Choroid plexus epithelial cell (primary cell): ENCODE measurements around the gene CD58.
"Not testable (repeated sequence)": the region's sequence is repeated elsewhere in the genome, so short reads cannot be mapped to it uniquely, and the experiment has no call there.

ENCODE experiments used
- DNase-seq: peaks from one replicate; pipeline ENCODE4 v3.0.0-alpha.2; 2010; ENCODE audit warnings: low read depth
- H3K4me3 ChIP-seq: 2 replicates; pipeline ENCODE4 v1.5.1; 2011; ENCODE audit warnings: low read depth, mild to moderate bottlenecking, control low read depth, low read length, moderate library complexity
- TF ChIP-seq, protein P1 (sequence below): conservative IDR thresholded peaks from 2 replicates; pipeline ENCODE4 v1.5.1; 2011; ENCODE audit warnings: low read depth, mild to moderate bottlenecking, control low read depth, inconsistent platforms, low read length, moderate library complexity

CD58 gene, protein sequence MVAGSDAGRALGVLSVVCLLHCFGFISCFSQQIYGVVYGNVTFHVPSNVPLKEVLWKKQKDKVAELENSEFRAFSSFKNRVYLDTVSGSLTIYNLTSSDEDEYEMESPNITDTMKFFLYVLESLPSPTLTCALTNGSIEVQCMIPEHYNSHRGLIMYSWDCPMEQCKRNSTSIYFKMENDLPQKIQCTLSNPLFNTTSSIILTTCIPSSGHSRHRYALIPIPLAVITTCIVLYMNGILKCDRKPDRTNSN

DNA sequence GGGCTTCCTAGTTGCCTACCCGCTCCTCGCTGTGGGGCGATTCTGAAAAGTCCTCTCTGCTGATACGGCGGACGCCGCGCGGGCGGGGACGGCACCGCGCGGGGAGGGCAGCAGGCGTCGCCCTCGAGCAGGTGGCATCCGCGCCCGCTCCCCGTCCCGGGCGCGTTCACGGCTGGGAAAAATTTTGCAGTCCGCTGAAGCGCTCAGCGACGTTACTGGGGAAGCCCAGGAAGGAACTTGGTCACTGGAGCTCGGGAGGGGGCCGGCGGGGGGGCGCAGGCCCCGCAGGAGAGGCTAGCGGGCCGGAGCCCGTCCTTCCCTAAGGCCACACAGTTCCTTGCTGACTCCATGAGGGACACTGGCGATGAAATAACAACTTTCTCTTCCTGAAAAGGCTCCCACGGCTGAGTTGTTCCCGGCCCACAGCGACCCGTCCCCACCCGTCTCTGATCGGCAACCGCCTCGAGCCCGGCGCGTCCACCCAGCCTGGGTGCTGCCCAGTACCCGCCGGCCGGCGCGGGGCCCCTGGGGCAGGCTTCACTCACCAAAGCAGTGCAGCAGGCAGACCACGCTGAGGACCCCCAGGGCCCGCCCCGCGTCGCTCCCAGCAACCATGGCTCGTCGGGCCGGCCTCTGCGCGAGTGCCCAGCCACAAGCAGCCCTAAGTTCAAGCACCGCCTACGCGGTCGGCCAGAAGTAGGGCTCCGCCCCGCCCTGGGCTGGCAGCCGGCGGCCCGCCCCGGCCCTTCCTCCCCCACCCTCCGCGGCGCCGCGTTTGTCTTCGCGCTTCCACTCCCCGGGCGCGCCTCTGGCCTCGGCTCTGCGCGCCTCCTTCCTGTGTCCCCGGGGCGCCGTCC, at the start of gene CD58:
CD58 (minus strand) TSS at position 669 of the 857 bp plus-strand sequence; CDS start at position 615, 54 bp downstream.
- H3K4me3 ChIP-seq, result peak within 1 kb of the TSS; percentile 76
- TF ChIP-seq, protein P1, sequence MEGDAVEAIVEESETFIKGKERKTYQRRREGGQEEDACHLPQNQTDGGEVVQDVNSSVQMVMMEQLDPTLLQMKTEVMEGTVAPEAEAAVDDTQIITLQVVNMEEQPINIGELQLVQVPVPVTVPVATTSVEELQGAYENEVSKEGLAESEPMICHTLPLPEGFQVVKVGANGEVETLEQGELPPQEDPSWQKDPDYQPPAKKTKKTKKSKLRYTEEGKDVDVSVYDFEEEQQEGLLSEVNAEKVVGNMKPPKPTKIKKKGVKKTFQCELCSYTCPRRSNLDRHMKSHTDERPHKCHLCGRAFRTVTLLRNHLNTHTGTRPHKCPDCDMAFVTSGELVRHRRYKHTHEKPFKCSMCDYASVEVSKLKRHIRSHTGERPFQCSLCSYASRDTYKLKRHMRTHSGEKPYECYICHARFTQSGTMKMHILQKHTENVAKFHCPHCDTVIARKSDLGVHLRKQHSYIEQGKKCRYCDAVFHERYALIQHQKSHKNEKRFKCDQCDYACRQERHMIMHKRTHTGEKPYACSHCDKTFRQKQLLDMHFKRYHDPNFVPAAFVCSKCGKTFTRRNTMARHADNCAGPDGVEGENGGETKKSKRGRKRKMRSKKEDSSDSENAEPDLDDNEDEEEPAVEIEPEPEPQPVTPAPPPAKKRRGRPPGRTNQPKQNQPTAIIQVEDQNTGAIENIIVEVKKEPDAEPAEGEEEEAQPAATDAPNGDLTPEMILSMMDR, result peak; percentile 35
- peak; percentile 69 for DNase-seq

DNA sequence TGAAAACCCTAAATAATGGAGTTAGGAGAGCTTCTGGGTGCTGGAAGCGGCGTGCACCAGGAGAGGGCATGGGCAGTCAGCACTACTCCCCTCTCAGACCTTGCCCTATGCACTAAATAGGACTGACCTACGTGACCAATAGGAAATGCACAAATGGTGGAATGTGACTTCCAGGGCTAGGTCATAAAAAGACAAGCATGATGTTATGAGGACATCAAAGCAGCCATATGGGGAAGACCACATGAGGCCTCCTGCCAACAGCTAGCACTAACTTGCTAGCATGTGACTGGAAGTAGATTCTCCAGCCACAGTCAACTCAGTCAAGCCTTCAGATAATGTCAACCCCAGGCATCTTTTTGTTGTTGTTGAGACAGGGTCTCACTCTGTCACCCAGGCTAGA, 49.6 kb upstream of the CD58 start:
- not testable (repeated sequence) for DNase-seq, H3K4me3 ChIP-seq

DNA sequence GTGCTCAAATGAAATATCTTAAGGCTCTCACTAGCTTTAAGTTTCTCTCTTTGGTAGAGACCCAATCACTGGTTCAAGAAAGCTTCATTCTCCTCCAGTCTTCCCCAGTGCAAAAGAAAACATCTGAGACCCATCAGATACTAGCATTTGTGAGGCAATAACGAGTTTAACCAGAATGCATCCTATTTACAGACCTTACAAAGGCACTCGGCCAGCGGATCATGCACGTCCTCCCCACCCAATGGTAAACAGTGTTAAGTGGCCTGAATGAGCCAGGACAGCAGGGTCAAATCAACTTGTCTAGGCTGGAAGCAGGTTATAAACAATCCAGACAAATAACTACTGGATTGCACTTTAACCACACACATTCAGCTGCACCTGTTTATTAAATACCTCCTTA, 48.3 kb upstream of the CD58 start:
- not testable (repeated sequence) for DNase-seq, H3K4me3 ChIP-seq

DNA sequence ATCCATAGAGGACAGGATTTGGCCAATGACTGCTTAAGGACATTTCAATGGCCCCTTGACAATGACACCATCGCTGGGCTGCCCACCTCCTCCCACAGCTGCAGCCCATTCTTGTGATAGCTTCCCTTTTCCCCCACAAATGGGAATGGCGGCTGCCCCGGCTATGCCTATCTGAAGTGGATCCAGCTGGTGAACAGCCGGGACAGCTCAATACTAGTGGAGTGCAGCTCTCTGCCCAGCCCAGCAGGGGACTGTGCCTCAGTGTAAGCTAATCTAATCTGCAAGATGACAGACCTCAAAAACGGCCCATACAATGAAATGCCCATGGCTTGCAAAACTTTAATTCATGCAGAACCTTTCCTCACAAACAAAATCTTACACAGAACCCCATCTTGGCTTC, 47.0 kb upstream of the CD58 start:
- H3K4me3 ChIP-seq, DNase-seq: not testable (repeated sequence)

DNA sequence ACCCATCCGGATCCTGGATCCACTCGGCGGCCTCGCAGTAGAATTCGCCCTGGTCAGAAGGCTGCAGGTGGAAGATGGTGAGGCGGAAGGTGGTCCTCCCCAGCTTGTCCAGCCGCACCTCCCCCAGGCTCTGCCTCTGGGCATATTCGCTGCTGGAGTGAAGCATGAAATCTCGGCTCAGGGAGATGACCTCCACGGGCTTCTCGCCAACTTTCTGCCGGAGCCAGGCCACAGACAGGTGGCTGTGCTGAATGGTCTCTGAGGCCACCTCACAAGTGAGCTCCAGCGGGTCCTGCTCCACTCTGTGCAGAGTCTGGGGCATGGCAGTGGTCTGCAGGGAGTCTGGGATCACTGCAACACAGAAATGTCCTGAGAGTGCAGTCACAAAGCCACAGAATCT, 43.0 kb upstream of the CD58 start:
- not testable (repeated sequence) for H3K4me3 ChIP-seq, DNase-seq

DNA sequence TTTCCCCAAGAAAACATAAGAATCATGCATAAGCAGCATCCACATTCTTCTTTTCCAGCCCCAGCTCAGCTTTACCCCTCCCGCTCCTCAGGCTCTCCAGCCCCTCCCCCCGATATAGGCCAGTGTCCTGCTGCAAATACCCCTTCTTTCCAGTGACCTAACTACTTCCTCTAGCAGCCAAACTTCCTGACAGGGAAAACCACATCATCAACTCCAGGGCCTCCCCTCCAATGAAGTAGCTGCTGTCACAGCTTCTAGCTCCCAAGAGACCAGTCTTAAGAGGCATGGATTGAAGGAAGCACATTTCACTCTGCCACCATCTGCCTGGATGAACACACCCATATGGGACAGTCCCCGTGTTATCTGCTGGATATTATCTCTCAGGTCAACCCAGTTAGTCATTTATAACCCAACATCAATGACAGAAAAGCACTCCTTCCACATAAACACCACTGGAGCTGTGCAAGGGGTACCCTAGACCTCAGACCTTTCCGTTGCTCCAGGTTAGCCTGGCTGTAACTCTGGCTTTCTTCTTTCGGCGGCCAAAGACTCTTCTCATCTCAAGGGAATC, 39.1 kb upstream of the CD58 start:
- DNase-seq, result not testable (repeated sequence)

DNA sequence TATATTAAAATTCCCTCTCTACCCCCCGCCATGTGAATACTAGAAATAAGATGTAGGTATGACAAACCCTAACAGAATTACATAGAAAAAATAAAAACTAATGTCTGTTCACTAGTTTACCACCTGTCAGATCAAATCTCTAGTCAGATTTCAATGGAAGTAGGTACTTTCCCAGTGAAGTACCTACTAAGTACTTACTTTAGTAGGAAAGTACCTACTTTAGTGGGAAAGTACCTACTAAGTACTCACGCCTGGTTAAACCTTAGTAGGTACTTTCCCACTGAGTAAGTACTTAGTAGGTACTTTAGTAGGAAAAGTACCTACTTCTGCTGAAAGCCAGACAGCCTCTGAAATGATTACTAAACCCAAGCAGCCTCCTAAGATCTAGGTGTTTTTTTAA, 38.0 kb upstream of the CD58 start:
- not testable (repeated sequence) for H3K4me3 ChIP-seq, DNase-seq

More for the DNA sequence above, 39.1 kb upstream of the CD58 start:
- H3K4me3 ChIP-seq, result not testable (repeated sequence)

DNA sequence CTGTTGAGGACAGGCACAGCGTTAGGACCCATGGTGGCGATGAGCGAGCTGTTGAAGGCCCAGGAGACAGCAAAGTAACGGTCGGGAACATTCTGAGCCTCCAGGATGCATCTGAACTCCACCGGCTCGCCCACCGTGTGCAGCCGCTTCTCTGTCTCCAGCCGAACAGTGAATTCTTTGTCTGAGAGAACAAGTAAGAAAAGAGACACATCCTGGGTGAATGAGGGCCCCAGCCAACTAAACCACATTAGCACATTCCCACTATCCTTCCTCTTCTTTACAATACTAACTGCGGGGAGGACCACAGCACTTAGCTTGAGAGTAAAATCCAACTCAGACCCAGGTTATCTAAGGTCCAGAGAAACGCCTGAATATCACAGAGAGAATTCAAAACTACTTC, 37.3 kb upstream of the CD58 start:
- H3K4me3 ChIP-seq, DNase-seq: not testable (repeated sequence)

DNA sequence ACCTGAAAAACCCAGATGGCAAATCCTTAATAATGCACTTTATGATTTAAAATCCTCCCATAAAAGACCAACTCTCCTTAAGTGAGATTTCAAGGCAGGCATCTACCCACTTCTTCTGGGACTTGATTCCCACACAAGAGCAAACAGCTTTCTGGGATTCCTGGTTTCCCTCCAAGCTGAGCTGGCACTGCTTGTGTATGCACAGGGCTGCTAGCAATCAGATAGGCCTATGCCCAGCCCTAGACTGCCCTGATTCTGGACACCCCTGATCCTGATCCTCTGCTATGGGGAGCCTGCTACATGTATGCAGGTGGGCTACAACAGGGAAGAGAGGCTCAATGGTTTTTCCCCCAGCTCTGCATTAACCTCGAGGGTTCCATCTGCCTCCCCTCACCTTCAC, 36.6 kb upstream of the CD58 start:
- H3K4me3 ChIP-seq, DNase-seq: not testable (repeated sequence)

DNA sequence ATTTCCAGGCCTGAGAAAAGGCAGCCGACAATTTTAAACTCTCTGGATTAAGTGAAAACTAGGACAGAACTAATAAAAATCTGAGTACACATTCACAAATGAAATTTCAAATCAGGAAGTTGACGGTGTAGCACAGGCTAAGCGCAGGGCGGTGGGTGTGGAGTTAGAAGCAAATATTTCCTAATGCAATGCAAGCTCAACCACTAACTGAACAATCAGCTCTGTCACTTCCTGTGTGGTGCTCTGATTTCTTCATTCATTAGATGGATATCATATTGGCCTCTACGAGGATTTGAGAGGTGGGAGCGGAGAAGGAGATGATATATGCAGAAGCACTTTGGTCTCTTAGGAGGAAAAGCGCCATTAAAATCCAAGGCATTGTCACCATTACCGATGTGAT, 35.2 kb upstream of the CD58 start:
- not testable (repeated sequence) for H3K4me3 ChIP-seq, DNase-seq

DNA sequence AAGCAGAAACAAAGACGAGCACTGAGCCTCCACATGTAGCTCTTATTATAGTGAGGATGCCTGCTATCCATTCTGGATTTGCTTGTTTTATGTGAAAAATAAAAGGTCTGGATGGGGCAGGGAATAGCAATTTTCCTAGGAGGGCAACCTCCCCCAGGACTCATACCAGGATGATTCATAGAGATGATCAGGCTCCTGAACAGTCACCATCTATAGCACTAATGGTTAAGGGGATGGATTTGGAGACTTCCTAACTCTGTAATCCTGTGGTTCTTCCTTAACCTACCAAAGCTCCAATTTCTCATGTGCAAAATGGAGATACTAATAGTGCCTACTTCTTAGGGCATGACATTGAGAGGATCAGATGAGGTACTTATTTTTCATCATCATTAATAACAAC, 34.5 kb upstream of the CD58 start:
- H3K4me3 ChIP-seq, result no peak overlapping the region
- DNase-seq, result no peak
- TF ChIP-seq, protein P1, result no peak

DNA sequence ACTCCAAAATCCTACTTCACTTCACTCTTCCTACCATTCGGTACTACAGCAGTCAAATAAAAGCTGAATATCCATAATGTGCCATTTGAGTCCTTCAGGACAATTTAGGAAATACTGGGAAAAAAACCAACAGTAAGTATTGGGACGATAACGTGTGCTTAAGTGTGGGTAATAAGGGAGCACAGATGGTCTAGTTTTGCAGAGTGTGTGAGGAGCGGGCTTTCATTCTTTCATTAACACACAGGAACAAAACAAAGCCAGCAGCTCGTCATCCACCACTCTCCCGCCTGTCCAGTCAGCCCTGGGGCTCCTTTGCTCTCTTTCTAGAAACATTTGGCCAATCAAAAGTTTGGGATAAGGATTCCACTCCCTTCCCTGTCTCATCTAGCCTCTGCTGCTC, 33.6 kb upstream of the CD58 start:
- DNase-seq, H3K4me3 ChIP-seq: not testable (repeated sequence)

DNA sequence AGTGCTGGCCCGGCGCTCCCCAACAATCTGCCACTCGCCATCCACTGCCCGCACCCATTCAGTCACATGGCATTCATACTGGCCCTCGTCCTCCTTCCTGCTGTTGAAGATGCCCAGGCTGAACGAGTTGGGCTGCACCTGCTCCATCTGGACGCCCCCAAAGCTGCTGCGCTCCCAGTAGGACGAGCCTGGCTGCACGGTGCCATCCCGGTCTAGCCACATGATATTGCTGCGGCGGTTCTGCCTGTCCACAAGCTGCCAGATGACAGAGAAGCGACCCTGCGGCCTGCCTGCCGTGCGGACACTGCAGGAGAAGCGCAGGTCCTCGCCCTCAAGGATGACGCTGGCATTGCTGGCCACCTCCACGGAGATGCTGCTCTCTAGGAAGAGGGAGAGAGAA, 32.8 kb upstream of the CD58 start:
- DNase-seq, H3K4me3 ChIP-seq: not testable (repeated sequence)

DNA sequence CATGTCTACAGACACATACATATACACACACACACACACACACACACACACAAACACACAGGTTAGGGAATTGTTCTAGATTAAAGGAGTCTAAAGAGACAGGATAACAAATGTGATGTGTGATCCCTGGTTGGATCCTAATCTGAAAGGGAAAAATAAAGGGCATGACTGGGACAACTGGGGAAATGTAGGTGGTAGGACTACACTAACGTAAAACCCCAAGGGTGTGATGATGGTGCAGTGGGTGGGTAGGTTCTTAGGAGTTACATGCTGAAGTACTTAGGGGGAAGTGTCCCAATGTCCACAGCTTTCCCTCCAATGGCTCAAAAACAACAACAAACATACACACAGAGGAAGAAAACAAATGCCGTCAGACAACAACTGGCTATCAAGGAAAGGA, 28.5 kb upstream of the CD58 start:
- not testable (repeated sequence) for H3K4me3 ChIP-seq, DNase-seq

DNA sequence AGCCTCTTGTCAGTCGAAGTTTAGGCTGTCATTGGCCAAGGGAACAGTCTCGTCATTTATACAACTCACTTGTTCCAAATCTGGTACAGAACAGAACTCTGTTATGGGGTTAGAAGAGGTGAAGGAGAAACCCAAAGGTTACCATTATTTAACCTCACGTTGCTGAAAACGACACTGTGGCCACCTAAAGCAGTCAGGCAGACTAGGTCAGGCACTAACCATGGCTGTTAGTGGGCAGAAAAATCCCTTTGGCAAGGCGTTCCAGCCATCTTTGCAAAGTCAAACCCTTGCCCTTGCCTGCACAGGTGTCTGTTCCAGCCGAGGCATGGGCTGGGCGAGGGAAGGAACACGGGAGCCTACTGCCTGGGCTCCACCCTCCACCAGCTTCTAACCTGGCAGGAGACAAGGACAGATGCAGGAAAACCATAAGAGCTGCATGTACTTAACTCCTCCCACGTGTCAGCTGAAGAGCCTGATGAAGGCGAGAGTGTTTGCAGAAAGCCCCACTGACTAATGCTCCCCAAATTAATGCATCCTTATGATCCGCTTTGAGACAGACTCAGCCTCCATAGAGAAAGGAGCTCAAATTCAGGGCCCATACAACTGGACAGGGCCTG, 27.7 kb upstream of the CD58 start:
- DNase-seq, result not testable (repeated sequence)

DNA sequence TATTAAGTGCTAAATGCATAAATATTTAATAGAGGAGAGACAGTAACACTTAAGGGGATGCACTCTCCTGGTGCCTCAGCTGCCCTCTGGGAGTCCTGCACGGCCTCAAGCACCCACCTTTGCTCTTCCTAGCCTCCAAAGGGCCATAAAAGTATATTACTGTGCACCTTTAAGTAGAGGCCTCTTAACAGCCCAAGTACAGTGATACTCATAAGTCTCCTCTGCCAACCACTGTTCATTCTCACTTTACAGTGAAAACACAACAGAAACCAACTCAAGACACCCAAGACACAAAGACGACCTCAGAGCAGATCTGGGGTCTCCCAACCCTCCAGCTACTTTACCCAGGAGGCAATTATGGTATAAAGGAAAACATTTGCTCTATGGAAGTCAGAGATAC, 26.6 kb upstream of the CD58 start:
- not testable (repeated sequence) for DNase-seq, H3K4me3 ChIP-seq

More for the DNA sequence above, 27.7 kb upstream of the CD58 start:
- H3K4me3 ChIP-seq, result not testable (repeated sequence)
